GM12892 (cell line): ENCODE data around the gene SCPEP1.

Source experiments
- DNase-seq: peaks from one replicate; pipeline ENCODE4 v3.0.0; 2011; ENCODE audit not compliant: insufficient read length
- FAIRE-seq: peaks from 2 replicates; lab custom pipeline; 2011; peaks lifted over from hg19 to GRCh38; lab: Jason Lieb, UNC
- POLR2A ChIP-seq: IDR thresholded peaks from 2 replicates; pipeline ENCODE4 v1.6.1; 2011; ENCODE audit warnings: low read depth, low read length, control low read depth
- POLR2AphosphoS5 ChIP-seq: IDR thresholded peaks from 2 replicates; pipeline ENCODE4 v1.6.1; 2011; ENCODE audit warnings: low read depth, low read length, control low read depth
- TAF1 ChIP-seq: IDR thresholded peaks from 2 replicates; pipeline ENCODE4 v1.6.1; 2011; ENCODE audit warnings: low read depth, mild to moderate bottlenecking, control low read depth, low read length, borderline replicate concordance

The SCPEP1 gene

DNA sequence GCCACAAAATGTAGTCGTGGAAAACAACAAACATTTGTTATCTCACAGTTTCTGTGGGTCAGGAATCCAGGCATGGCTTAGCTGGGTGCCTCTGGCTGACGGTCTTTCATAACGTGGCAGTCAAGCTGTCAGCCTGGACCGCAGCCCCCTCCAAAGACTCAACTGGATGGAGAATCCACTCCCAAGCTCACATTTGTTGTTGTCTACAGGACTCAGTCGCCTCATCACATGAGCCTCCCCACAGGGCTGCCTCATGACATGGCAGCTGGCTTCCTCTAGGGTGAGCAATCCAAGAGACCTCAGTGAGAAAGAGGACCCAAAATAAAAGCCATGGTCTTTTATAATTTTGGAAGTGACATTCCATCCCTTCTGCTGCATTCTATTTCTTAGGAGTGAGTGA is 72.4 kb downstream of the SCPEP1 start:
- FAIRE-seq, result no peak
- TF ChIP-seq POLR2A (no peak), POLR2AphosphoS5 (no peak), TAF1 (no peak)
- no peak for DNase-seq

- no peak for FAIRE-seq
- DNase-seq, result no peak
- no peak for TF ChIP-seq POLR2A
- no peak for TF ChIP-seq TAF1
- TF ChIP-seq POLR2AphosphoS5, result no peak
Observed at GRCh38 chr17:57051886-57052361, 74.0 kb downstream of the SCPEP1 start.
